Muscle layer of duodenum (tissue), 2 donors: Measurements from ENCODE around the gene KRT20.
A peak's percentile ranks its signal among the peaks of the same experiment; 100 is the strongest.

Source experiments
- H3K27ac ChIP-seq: one replicate; pipeline ENCODE4 v1.7.0; 2013; ENCODE audit warnings: mild to moderate bottlenecking, low read length
- H3K27me3 ChIP-seq: one replicate; pipeline ENCODE4 v1.7.0; 2013; ENCODE audit warnings: low read depth, mild to moderate bottlenecking, control low read depth, low read length
- H3K36me3 ChIP-seq, 2 donors: one replicate each; pipeline ENCODE4 v1.7.0; 2013; ENCODE audit warnings: low read length in 2 of 2, control low read depth in 1 of 2, mild to moderate bottlenecking in 1 of 2; ENCODE audit not compliant: insufficient read depth in 2 of 2, control insufficient read depth in 1 of 2
- H3K4me1 ChIP-seq, 2 donors: one replicate each; pipeline ENCODE4 v1.7.0; 2013; ENCODE audit warnings: low read length in 2 of 2, mild to moderate bottlenecking in 2 of 2, control low read depth in 1 of 2, moderate library complexity in 1 of 2; ENCODE audit not compliant: insufficient read depth in 2 of 2, control insufficient read depth in 1 of 2
- H3K4me3 ChIP-seq, 2 donors: one replicate each; pipeline ENCODE4 v1.7.0; 2013; ENCODE audit warnings: low read length in 2 of 2, low read depth in 1 of 2, mild to moderate bottlenecking in 1 of 2
- H3K9me3 ChIP-seq, 2 donors: one replicate each; pipeline ENCODE4 v1.7.0; 2013; ENCODE audit warnings: low read length in 2 of 2, control low read depth in 1 of 2, mild to moderate bottlenecking in 1 of 2; ENCODE audit not compliant: control insufficient read depth in 1 of 2
- donor health status: healthy.

The KRT20 gene

DNA sequence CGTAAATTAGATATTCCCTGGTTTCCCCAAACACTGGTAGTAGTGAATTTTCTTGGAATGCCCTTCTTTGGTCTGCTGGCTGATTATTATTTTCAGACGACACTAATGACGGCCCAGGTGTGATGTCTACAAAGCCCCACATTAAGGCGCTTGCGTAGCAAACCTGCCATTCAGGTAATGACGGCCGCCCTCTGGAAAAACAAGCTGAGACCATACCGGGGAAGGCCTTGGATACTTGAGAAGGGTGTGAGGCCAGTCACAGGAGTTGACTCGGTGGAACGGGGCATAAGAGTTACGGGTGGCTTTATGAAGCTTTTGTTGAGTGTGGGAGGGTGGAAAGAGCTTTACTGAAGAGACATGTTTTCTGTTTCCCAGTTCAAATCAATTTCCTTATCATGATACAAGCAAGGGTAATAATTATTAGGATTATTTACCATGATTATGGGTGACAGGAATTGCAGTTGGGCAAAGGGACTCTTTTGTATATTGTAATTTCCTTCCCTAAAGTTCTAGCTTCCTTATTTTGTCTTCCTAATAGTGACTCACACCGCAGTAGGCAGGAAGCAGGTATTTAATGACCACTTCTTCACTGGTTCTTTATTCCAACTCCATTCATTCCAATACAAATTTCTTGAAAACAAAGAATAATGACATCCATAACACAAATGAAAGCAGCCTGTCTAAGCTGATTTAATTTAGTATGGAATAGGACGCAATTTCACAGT, 27.6 kb upstream of the KRT20 start:
- peaks cover 0 to 10% of the 10 kb centered on the region in 2 donors for H3K36me3 ChIP-seq
- H3K4me1 ChIP-seq: peaks cover 0 to 8% of the 10 kb centered on the region in 2 donors
- H3K9me3 ChIP-seq: no peaks in the 10 kb centered on the region
- H3K4me3 ChIP-seq: no peak overlapping the region
- no peaks in the 10 kb centered on the region for H3K27me3 ChIP-seq
- no peak overlapping the region for H3K27ac ChIP-seq

DNA sequence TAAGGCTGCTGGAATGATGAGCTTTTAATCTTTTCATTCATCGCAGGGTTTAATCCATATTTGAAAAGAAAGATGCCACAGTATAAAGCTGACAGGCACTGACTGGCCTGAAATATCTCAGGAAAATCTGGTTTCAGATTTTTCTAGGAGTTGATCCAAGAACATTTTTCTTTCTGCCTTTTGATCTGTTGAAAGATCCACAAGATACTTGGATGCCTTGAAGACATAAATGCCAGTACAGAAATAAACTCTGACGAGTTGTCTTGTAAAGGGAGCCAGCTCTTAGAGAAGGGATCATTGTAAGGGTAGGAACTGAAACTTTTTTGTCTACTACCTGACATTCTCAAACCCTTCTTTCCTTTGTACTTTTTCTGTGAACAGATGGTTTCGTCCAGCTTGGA, 25.4 kb upstream of the KRT20 start:
- H3K4me3 ChIP-seq: no peak overlapping the region
- H3K27ac ChIP-seq: no peak overlapping the region

DNA sequence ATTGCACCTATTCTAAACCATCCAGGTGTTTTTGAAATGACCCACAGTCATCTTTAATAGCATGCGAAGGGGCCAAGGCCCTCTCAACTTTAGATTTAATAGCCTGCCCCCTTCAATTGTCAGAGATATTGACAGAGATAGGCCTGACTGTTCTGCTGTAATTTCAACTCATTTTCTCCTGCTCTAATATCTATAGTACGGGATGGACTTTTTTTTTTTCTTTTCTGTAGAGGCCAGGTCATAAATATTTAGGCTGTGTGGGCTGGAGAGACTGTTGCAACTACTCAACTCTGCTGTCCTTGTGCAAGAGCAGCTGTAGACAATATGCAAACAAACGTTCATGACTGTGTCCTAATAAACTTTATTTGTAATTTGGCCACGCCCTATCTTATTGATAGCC, 24.7 kb upstream of the KRT20 start:
- no peaks in the 10 kb centered on the region for H3K27me3 ChIP-seq
- peaks cover 0 to 8% of the 10 kb centered on the region in 2 donors for H3K4me1 ChIP-seq
- H3K9me3 ChIP-seq: no peaks in the 10 kb centered on the region
- no peak overlapping the region for H3K4me3 ChIP-seq
- H3K27ac ChIP-seq: no peak overlapping the region
- H3K36me3 ChIP-seq: peaks cover 0 to 4% of the 10 kb centered on the region in 2 donors

More for the DNA sequence above, 25.4 kb upstream of the KRT20 start:
- H3K4me1 ChIP-seq: peaks cover 0 to 8% of the 10 kb centered on the region in 2 donors
- H3K9me3 ChIP-seq: no peaks in the 10 kb centered on the region
- peaks cover 0 to 4% of the 10 kb centered on the region in 2 donors for H3K36me3 ChIP-seq
- no peaks in the 10 kb centered on the region for H3K27me3 ChIP-seq

DNA sequence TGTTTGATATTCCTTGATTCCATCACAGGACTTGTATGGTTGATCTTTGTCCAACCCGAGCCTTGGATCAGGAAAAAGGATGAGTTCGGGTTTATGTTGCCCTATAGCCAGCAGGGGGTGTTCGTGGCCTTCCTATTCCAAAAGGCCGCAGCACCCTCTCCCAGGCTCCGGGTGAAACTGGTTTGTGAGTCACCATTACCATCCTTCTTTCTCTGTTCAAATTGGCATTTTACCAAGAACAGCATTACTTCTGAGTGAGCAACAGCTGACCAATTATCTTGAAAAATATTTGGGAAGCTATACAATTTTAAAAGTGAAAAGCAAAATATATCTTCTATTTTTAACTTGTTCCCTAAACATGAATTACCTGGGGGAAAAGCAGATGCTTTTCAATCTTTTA, 24.3 kb upstream of the KRT20 start:
- H3K27ac ChIP-seq: no peak overlapping the region
- H3K27me3 ChIP-seq: no peaks in the 10 kb centered on the region

DNA sequence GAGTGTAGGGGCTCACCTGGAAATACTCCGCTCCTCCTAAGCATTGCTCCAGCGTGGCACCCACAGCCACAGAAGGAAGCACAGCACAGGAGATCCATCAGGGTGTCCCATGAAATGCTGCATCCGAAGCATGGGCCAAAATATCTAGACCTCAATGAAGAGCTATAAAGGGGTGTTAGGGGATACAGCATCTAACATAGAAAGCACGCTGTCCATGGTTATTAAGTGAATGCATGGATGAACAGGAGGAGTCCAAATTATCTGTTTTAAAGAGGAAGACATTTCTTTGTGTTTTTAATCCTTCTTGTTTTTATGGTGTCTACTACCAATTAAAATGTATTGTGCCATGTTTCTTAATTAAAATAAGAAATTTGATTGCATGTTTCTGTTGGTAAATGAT, 21.6 kb upstream of the KRT20 start:
- peaks cover 3 to 8% of the 10 kb centered on the region in 2 donors for H3K4me1 ChIP-seq
- no peak overlapping the region for H3K27ac ChIP-seq
- no peaks in the 10 kb centered on the region for H3K9me3 ChIP-seq
- H3K4me3 ChIP-seq: no peak overlapping the region
- H3K27me3 ChIP-seq: no peaks in the 10 kb centered on the region
- H3K36me3 ChIP-seq: peaks cover 0 to 4% of the 10 kb centered on the region in 2 donors

More for the DNA sequence above, 24.3 kb upstream of the KRT20 start:
- Histone ChIP-seq H3K4me3 (no peak overlapping the region), H3K9me3 (no peaks in the 10 kb centered on the region), H3K36me3 (peaks cover 0 to 4% of the 10 kb centered on the region in 2 donors), H3K4me1 (peaks cover 0 to 8% of the 10 kb centered on the region in 2 donors)

DNA sequence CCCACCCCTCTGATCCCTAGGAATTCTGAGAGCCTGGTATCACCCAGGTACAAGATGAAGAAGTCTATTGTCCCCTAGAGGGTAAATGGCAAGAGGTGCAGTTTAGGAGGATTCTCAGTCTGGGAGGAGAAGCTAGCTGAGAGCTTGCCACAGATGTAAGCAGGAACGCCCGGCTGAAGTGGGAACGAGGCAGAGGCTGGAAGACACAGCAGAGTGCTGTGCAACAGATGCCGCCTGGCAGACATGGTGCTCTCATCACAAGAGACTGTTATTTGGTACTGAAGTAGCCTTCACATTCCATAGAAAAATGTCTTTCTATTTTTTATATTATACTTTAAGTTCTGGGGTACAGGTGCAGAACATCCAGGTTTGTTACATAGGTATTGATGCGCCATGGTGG, 20.3 kb upstream of the KRT20 start:
- Histone ChIP-seq H3K4me3 (no peak overlapping the region), H3K9me3 (no peaks in the 10 kb centered on the region), H3K27me3 (no peaks in the 10 kb centered on the region), H3K36me3 (peaks cover 0 to 4% of the 10 kb centered on the region in 2 donors), H3K4me1 (peaks cover 3 to 8% of the 10 kb centered on the region in 2 donors), H3K27ac (no peak overlapping the region)

DNA sequence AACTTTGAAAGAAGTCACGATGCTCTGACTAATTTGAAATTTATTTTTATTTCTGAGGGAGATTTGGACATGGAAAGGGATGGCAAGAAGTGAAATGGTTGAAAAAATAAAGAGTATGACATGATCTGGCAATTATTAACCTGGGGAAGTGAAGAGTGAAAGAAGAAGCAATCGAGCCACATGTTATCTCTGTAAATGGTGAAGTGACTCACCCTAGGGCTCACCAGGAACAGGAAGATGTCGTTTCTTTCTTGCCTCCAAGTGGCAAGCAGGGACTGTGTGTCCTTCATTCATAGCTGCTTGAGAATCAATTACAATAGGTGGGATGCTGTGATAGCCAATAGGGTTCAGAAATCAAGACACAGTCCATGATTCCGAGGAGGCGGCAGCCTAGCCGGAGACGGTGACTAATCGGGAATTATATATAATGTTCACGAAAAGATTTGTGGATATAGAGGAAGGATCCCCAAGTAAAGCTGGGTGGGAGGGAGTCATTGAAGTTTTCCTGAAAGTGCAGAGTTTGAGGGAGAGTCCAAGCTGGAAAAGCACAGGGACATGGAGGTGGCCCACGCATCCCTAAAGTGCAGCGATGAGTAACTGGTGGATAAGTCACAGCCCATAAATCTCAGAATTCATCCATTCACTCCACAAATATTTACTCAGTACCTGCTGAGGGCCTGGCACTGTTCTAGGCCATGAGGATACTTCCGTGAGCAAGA, 18.2 kb upstream of the KRT20 start:
- peak overlapping the region; percentile 64 for H3K27ac ChIP-seq

DNA sequence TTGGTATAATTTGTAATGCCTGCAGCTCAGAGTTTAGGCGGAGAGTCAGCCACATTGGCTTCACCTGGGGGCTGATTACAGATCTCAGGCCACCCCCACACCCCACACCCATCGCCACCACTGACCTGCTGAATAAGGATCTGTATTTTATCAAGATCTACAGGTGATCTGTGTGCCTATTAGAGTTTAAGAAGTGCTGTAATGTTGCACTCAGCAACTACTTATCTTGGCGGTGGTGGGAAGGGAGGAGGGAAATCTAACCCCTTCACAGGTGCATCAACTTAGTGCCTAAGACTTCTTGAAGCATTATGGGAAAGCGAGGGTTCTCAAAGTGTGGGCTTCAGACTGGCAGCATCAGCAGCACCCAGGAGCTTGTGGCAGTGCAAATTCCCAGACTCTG, 17.5 kb upstream of the KRT20 start:
- peak overlapping the region; percentile 64 for H3K27ac ChIP-seq
- H3K27me3 ChIP-seq: no peaks in the 10 kb centered on the region
- no peaks in the 10 kb centered on the region for H3K36me3 ChIP-seq
- no peaks in the 10 kb centered on the region for H3K9me3 ChIP-seq
- H3K4me1 ChIP-seq: peaks cover 0 to 3% of the 10 kb centered on the region in 2 donors
- H3K4me3 ChIP-seq: no peak overlapping the region

More for the DNA sequence above, 18.2 kb upstream of the KRT20 start:
- no peaks in the 10 kb centered on the region for H3K36me3 ChIP-seq
- no peaks in the 10 kb centered on the region for H3K9me3 ChIP-seq
- peaks cover 0 to 3% of the 10 kb centered on the region in 2 donors for H3K4me1 ChIP-seq
- H3K4me3 ChIP-seq: no peak overlapping the region
- no peaks in the 10 kb centered on the region for H3K27me3 ChIP-seq

DNA sequence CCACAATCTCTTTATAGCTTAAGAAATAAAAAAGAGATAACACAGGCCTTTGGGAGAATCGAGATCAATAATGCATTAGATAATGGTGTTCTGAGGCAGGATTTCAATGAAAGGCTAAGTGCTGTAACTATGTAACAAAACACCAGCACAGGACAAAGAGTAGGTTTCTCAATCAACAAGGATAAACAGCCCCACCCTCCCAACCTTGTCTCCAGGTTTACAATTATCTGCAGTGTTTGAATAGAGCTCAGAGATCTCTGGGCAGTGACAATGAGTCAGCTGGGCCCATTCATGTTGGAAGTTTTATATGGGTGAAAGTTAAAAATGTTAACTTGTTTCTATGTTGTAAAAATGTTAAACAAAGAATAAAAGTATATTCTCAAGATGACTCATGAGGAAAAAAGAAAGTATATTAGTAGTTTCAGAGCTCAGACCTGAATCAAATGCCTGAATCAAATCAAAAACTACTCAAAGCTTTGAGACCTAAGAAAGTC, 17.0 kb upstream of the KRT20 start:
- H3K36me3 ChIP-seq: no peaks in the 10 kb centered on the region
- peaks cover 0 to 3% of the 10 kb centered on the region in 2 donors for H3K4me1 ChIP-seq
- H3K9me3 ChIP-seq: no peaks in the 10 kb centered on the region
- no peaks in the 10 kb centered on the region for H3K27me3 ChIP-seq
- H3K4me3 ChIP-seq: no peak overlapping the region
- peak overlapping the region; percentile 64 for H3K27ac ChIP-seq

DNA sequence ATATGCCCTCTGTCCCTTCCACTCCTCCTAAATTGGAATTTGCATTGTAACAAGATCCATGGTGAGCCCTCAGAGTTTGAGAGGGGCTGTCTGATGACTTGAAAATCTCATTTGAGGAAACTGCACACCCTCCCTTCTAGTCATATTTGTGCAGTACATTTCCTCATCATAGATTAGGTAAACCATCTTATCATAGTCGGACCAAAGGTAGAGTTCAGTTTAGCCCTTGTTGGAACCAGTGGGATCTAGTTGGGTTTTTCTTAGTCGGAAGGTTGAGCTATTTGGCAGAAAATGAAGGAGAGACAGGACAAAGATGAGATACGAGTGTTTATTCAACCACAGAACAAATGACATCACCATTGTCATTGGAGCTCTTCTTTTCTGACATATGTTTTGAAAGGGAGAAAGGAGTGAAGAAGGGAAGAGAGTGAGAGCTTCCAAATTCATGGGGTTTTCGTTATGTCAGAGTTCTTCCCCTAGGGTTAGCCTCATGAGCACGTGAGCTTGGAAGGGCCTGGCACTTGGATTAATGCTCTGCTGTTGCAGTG, 15.8 kb upstream of the KRT20 start:
- no peaks in the 10 kb centered on the region for H3K27me3 ChIP-seq
- no peaks in the 10 kb centered on the region for H3K9me3 ChIP-seq
- H3K4me3 ChIP-seq: no peak overlapping the region
- no peak overlapping the region for H3K27ac ChIP-seq
- H3K4me1 ChIP-seq: peaks cover 0 to 3% of the 10 kb centered on the region in 2 donors
- H3K36me3 ChIP-seq: no peaks in the 10 kb centered on the region

DNA sequence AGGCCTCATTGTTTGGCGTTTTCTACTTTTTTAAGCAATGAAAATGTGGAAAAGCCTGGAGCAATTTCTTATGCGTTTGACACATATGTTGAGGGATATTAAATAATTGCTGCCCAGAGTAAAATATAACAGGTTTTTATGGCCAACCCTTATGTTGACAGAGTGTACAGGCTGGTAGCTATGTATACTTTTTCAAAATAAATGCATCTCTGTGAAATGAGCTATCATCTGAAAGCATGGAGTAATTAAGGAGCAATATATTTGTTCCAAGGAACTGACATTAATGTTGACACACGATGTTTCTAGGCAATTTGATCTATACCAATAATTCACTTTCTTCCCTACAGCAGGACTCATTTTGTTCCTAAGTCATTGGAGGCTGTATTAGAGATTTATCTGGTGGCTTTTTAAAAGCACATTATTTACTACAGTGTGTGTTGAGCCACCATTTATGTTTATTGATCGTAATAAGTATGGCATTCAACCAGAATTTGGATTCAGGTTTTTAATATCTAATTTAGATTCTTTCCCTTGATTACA, 11.9 kb upstream of the KRT20 start:
- H3K36me3 ChIP-seq: no peaks in the 10 kb centered on the region
- no peaks in the 10 kb centered on the region for H3K4me1 ChIP-seq
- H3K27ac ChIP-seq: no peak overlapping the region
- H3K4me3 ChIP-seq: no peak overlapping the region
- no peaks in the 10 kb centered on the region for H3K9me3 ChIP-seq
- no peaks in the 10 kb centered on the region for H3K27me3 ChIP-seq
